ENCODE data around the gene TTI1. TPM values are rescaled to one million over a fixed set of nuclear protein-coding genes. Genes with fewer than 3 reads are reported as not detected.

TTI1 gene
- total RNA-seq, 2 donors from 2014 or later: 37.5 to 56.2 TPM

- H3K27ac ChIP-seq (ENCODE audit: low read depth, low read length): no peak overlapping the region
- no peaks in the 10 kb centered on the region for H3K9me3 ChIP-seq (ENCODE audit: control insufficient read depth, low read length)
- no peak overlapping the region for H3K4me3 ChIP-seq (ENCODE audit: low read length)
- H3K9ac ChIP-seq (ENCODE audit: extremely low read depth, low read length, poor library complexity, severe bottlenecking): no peak overlapping the region
- H3K27me3 Mint-ChIP-seq (ENCODE audit: insufficient read depth): peaks cover 14% of the 10 kb centered on the region
- H3K27ac Mint-ChIP-seq: no peak overlapping the region
- no peaks in the 10 kb centered on the region for H3K36me3 ChIP-seq (ENCODE audit: control insufficient read depth, insufficient read depth, low read length)
- DNase-seq: peak; percentile 18
- 84 to 91% methylated on average over 6 to 7 of the region's 7 CpGs for WGBS, 2 experiments (ENCODE audit: insufficient coverage in 1 of 2, insufficient read length in 1 of 2)
- peaks cover 5% of the 10 kb centered on the region for H3K4me1 Mint-ChIP-seq
- H3K9me3 Mint-ChIP-seq: no peaks in the 10 kb centered on the region
- H3K4me3 Mint-ChIP-seq: no peak overlapping the region
- H3K4me1 ChIP-seq (ENCODE audit: control insufficient read depth, insufficient read depth, low read length): no peaks in the 10 kb centered on the region
- H3K36me3 Mint-ChIP-seq (ENCODE audit: low read depth): no peaks in the 10 kb centered on the region
- H3K27me3 ChIP-seq (ENCODE audit: control insufficient read depth, insufficient read depth, low read length, poor library complexity, severe bottlenecking): no peaks in the 10 kb centered on the region
- no peak for TF ChIP-seq CTCF (conservative IDR thresholded peaks at IDR 0.05)
Observed at GRCh38 chr20:37955511-37955910, 77.7 kb downstream of the TTI1 start.

DNA sequence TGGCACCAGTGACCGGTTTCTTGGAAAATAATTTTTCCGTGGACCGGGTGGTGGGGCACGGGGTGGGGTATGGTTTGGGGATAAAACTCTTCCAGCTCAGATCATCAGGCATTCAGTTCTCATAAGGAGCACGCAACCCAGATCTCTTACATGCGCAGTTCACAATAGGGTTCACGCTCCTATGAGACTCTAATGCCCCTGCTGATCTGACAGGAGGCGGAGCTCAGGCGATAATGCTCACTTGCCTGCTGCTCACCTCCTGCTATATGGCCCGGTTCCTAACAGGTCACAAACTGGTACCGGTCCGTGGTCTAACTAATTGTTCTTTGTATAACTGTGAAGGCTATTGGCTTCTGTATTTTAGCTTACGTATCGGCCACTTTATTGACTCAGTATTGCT lies 78.6 kb downstream of the TTI1 start:
- Mint-ChIP-seq H3K4me3 (no peak overlapping the region), H3K27ac (no peak overlapping the region), H3K9me3 (no peaks in the 10 kb centered on the region), H3K27me3 (ENCODE audit: insufficient read depth) (peaks cover 15% of the 10 kb centered on the region), H3K4me1 (peaks cover 5% of the 10 kb centered on the region), H3K36me3 (ENCODE audit: low read depth) (no peaks in the 10 kb centered on the region)
- 90 to 98% methylated on average over 10 to 14 of the region's 14 CpGs for WGBS, 2 experiments (ENCODE audit: insufficient coverage in 1 of 2, insufficient read length in 1 of 2)
- Histone ChIP-seq H3K4me1 (ENCODE audit: control insufficient read depth, insufficient read depth, low read length) (no peaks in the 10 kb centered on the region), H3K27ac (ENCODE audit: low read depth, low read length) (no peak overlapping the region), H3K27me3 (ENCODE audit: control insufficient read depth, insufficient read depth, low read length, poor library complexity, severe bottlenecking) (no peaks in the 10 kb centered on the region), H3K9ac (ENCODE audit: extremely low read depth, low read length, poor library complexity, severe bottlenecking) (no peak overlapping the region), H3K9me3 (ENCODE audit: control insufficient read depth, low read length) (no peaks in the 10 kb centered on the region), H3K4me3 (ENCODE audit: low read length) (no peak overlapping the region), H3K36me3 (ENCODE audit: control insufficient read depth, insufficient read depth, low read length) (no peaks in the 10 kb centered on the region)
- TF ChIP-seq CTCF (conservative IDR thresholded peaks at IDR 0.05): no peak
- DNase-seq: peak; percentile 43

- no peak overlapping the region for H3K27ac ChIP-seq (ENCODE audit: low read depth, low read length)
- whole genome bisulfite sequencing, 2 experiments (ENCODE audit: insufficient coverage in 1 of 2, insufficient read length in 1 of 2): 87 to 95% methylated on average over 4 of the region's 5 CpGs
- no peak overlapping the region for H3K27ac Mint-ChIP-seq
- H3K27me3 Mint-ChIP-seq (ENCODE audit: insufficient read depth): peaks cover 15% of the 10 kb centered on the region
- H3K4me3 ChIP-seq (ENCODE audit: low read length): no peak overlapping the region
- H3K36me3 ChIP-seq (ENCODE audit: control insufficient read depth, insufficient read depth, low read length): no peaks in the 10 kb centered on the region
- H3K9ac ChIP-seq (ENCODE audit: extremely low read depth, low read length, poor library complexity, severe bottlenecking): no peak overlapping the region
- H3K4me1 ChIP-seq (ENCODE audit: control insufficient read depth, insufficient read depth, low read length): no peaks in the 10 kb centered on the region
- H3K27me3 ChIP-seq (ENCODE audit: control insufficient read depth, insufficient read depth, low read length, poor library complexity, severe bottlenecking): no peaks in the 10 kb centered on the region
- H3K36me3 Mint-ChIP-seq (ENCODE audit: low read depth): no peaks in the 10 kb centered on the region
- TF ChIP-seq CTCF (conservative IDR thresholded peaks at IDR 0.05): no peak
- no peaks in the 10 kb centered on the region for H3K9me3 Mint-ChIP-seq
- no peak for DNase-seq
- H3K4me1 Mint-ChIP-seq: peaks cover 5% of the 10 kb centered on the region
- H3K4me3 Mint-ChIP-seq: no peak overlapping the region
- H3K9me3 ChIP-seq (ENCODE audit: control insufficient read depth, low read length): no peaks in the 10 kb centered on the region
Observed at GRCh38 chr20:37954190-37954589, 79.1 kb downstream of the TTI1 start.

All from endodermal cell (in vitro differentiated cells).